GM19193 (cell line): ENCODE data around the gene XYLT1.

Source experiments
- POLR2A ChIP-seq: IDR thresholded peaks from 4 replicates; pipeline ENCODE4 v1.6.1; 2011; ENCODE audit not compliant: insufficient read depth, insufficient read length; ENCODE audit errors: extremely low read depth

The XYLT1 gene

GRCh38 chr16:17058471-17058870 lies 412.3 kb downstream of the XYLT1 start:
- no peak for TF ChIP-seq POLR2A

GRCh38 chr16:17056666-17057065 lies 414.1 kb downstream of the XYLT1 start:
- TF ChIP-seq POLR2A = no peak

- TF ChIP-seq POLR2A = no peak
Measured at GRCh38 chr16:17053536-17054160, 417.1 kb downstream of the XYLT1 start.
